Natural killer cell (primary cell): ENCODE results near the gene PRDM16. TPM values are rescaled to one million over a fixed set of nuclear protein-coding genes. Genes with fewer than 3 reads are reported as not detected.
A peak's percentile ranks its signal among the peaks of the same experiment; 100 is the strongest.

Experiments
- ATAC-seq, 3 donors: fragments of 150-1000 bp in 2 of 3; fragments of 200-7000 bp in 1 of 3; cut with Tn5 transposase; 1 replicate in 1 of 3; 2 replicates in 2 of 3; pipeline ENCODE4 v1.10.0; 2021; ENCODE audit warnings: mild to moderate bottlenecking in 2 of 3, moderate library complexity in 2 of 3
- DNase-seq, 2 donors: peaks; one replicate each; pipeline versions ENCODE4 v3.0.0 to v3.0.0-alpha.2; 2013 to 2021; ENCODE audit warnings: mixed read lengths in 1 of 2
- H3K27ac ChIP-seq: one replicate; pipeline ENCODE4 v1.5.1; 2013; ENCODE audit warnings: mild to moderate bottlenecking, low read length
- H3K27me3 ChIP-seq: one replicate; pipeline ENCODE4 v1.6.1; 2013; ENCODE audit warnings: low read length; ENCODE audit not compliant: control insufficient read depth, insufficient read depth
- H3K36me3 ChIP-seq: one replicate; pipeline ENCODE4 v1.6.1; 2013; ENCODE audit warnings: low read length; ENCODE audit not compliant: control insufficient read depth, insufficient read depth
- H3K4me1 ChIP-seq: one replicate; pipeline ENCODE4 v1.6.1; 2013; ENCODE audit warnings: low read length; ENCODE audit not compliant: control insufficient read depth, insufficient read depth
- H3K4me3 ChIP-seq: one replicate; pipeline ENCODE4 v1.5.1; 2013; ENCODE audit warnings: low read length
- H3K9me3 ChIP-seq: one replicate; pipeline ENCODE4 v1.6.1; 2013; ENCODE audit warnings: low read length; ENCODE audit not compliant: control insufficient read depth, insufficient read depth
- H3K27ac Mint-ChIP-seq, 2 donors: one replicate each; pipeline ENCODE4 v1.8.0; 2022; ENCODE audit warnings: mild to moderate bottlenecking in 2 of 2, mixed read lengths in 2 of 2, moderate library complexity in 1 of 2
- H3K27me3 Mint-ChIP-seq, 2 donors: one replicate each; pipeline ENCODE4 v1.8.0; 2022; ENCODE audit warnings: low read depth in 2 of 2, mixed read lengths in 2 of 2
- H3K36me3 Mint-ChIP-seq: one replicate; pipeline ENCODE4 v1.8.0; 2022; ENCODE audit warnings: mixed read lengths
- H3K4me1 Mint-ChIP-seq, 2 donors: one replicate each; pipeline ENCODE4 v1.8.0; 2022; ENCODE audit warnings: mixed read lengths in 2 of 2
- H3K4me3 Mint-ChIP-seq: one replicate; pipeline ENCODE4 v1.8.0; 2022; ENCODE audit warnings: mild to moderate bottlenecking, moderate library complexity, mixed read lengths
- H3K9me3 Mint-ChIP-seq, 2 donors: one replicate each; pipeline ENCODE4 v1.8.0; 2022; ENCODE audit warnings: mixed read lengths in 2 of 2
- CTCF ChIP-seq: fragments of 200-600 bp; IDR thresholded peaks from one replicate; pipeline ENCODE4 v1.8.0; 2022; ENCODE audit warnings: antibody characterized with exemption
- WGBS: methylation state at CpG from one replicate; pipeline ENCODE4 v1.1.7; 2013; ENCODE audit warnings: missing lambda C conversion rate; ENCODE audit not compliant: insufficient coverage; 5-methylcytosine and 5-hydroxymethylcytosine counted together
- intact Hi-C: fragments of 100-400 bp; cut with micrococcal nuclease; formaldehyde crosslinking; loops from one replicate; pipeline ENCODE4 v1.14.2; 2022
- total RNA-seq, 4 donors: library from RNA; stranded (reverse); fragments of 120-200 nt in 1 of 4; gene quantifications; one replicate each; pipeline versions ENCODE4 v1.2.3 to v1.2.4, GENCODE V29; 2013 to 2022

The PRDM16 gene
- under 1 TPM in 2 of 3 donors, not detected in 1; 0.25 to 0.64 TPM for total RNA-seq
- 0.18 TPM for total RNA-seq (2013)

- Histone ChIP-seq H3K4me3 (no peak within 1 kb of the TSS), H3K9me3 (no peaks in the 10 kb centered on the region), H3K27ac (no peak within 1 kb of the TSS), H3K27me3 (peaks cover 5% of the 10 kb centered on the region), H3K36me3 (no peaks in the 10 kb centered on the region), H3K4me1 (peaks cover 3% of the 10 kb centered on the region)
- DNase-seq, result peak in 1 of 2 donors; percentile 41
- under 1% methylated on average over 106 of the region's 106 CpGs for WGBS
- Mint-ChIP-seq H3K27ac (no peak within 1 kb of the TSS), H3K27me3 (peaks cover 0 to 16% of the 10 kb centered on the region in 2 donors), H3K4me1 (no peaks in the 10 kb centered on the region), H3K36me3 (no peaks in the 10 kb centered on the region), H3K9me3 (no peaks in the 10 kb centered on the region), H3K4me3 (peak within 1 kb of the TSS; percentile 80)
- TF ChIP-seq CTCF, result no peak
- ATAC-seq, result no peak
- intact Hi-C loops, result no loop called here
These were observed at the start of gene PRDM16 for GRCh38 chr1:3068564-3069431. Gene PRDM16, plus strand, starts transcription at chr1:3069203. Its CDS starts 57 bp downstream, at chr1:3069260.

GRCh38 chr1:3019516-3020051 is 49.4 kb upstream of the PRDM16 start:
- Histone ChIP-seq H3K27ac (no peak overlapping the region), H3K27me3 (no peaks in the 10 kb centered on the region), H3K4me3 (no peak overlapping the region), H3K36me3 (no peaks in the 10 kb centered on the region), H3K9me3 (no peaks in the 10 kb centered on the region), H3K4me1 (no peaks in the 10 kb centered on the region)
- Mint-ChIP-seq H3K27ac (no peak overlapping the region), H3K9me3 (no peaks in the 10 kb centered on the region), H3K4me3 (no peak overlapping the region), H3K4me1 (no peaks in the 10 kb centered on the region), H3K27me3 (no peaks in the 10 kb centered on the region), H3K36me3 (no peaks in the 10 kb centered on the region)
- intact Hi-C loops, result no loop called here
- no peak for DNase-seq
- no peak for TF ChIP-seq CTCF
- WGBS, result 91% methylated on average over 24 of the region's 24 CpGs
- ATAC-seq, result no peak

GRCh38 chr1:3020263-3020909 is 48.6 kb upstream of the PRDM16 start:
- Histone ChIP-seq H3K36me3 (no peaks in the 10 kb centered on the region), H3K4me1 (no peaks in the 10 kb centered on the region), H3K4me3 (no peak overlapping the region), H3K27me3 (no peaks in the 10 kb centered on the region), H3K9me3 (no peaks in the 10 kb centered on the region), H3K27ac (no peak overlapping the region)
- no peaks in the 10 kb centered on the region for H3K4me1 Mint-ChIP-seq
- no peak for DNase-seq
- 83% methylated on average over 12 of the region's 12 CpGs for WGBS
- H3K4me3 Mint-ChIP-seq, result no peak overlapping the region
- TF ChIP-seq CTCF, result no peak
- intact Hi-C loops, result no loop called here
- H3K36me3 Mint-ChIP-seq, result no peaks in the 10 kb centered on the region
- no peak overlapping the region for H3K27ac Mint-ChIP-seq
- ATAC-seq, result no peak
- H3K9me3 Mint-ChIP-seq, result no peaks in the 10 kb centered on the region
- H3K27me3 Mint-ChIP-seq, result no peaks in the 10 kb centered on the region
